K562 (cell line): ENCODE measurements around the gene LAMB1. TPM values are rescaled to one million over a fixed set of nuclear protein-coding genes. Genes with fewer than 3 reads are reported as not detected.

ENCODE experiments used
- ATAC-seq: fragments of 200-7000 bp; cut with Tn5 transposase; 3 replicates; pipeline ENCODE4 v1.9.1; 2020; ENCODE audit warnings: moderate library complexity
- BruUV-seq: library from RNA; stranded (reverse); fragments of 400-500 nt; replicated peaks from 2 replicates; lab custom pipeline; 2021; lab: Mats Ljungman, UMichigan
- CTCF ChIA-PET: fragments of 300-600 bp; formaldehyde crosslinking; extraction: SDS; loops from one replicate; lab custom pipeline; 2021; ENCODE audit warnings: low intra/inter-chr PET ratio; lab: Yijun Ruan, JAX
- POLR2A ChIA-PET: fragments of 300-600, 350-650 bp; sonication (Branson Sonifier 250); formaldehyde crosslinking; extraction: SDS; loops from one replicate; lab custom pipeline; 2021; ENCODE audit warnings: antibody characterized with exemption, inconsistent platforms; lab: Yijun Ruan, JAX
- DNase-seq, 4 experiments: peaks; one replicate each; pipeline versions ENCODE4 v3.0.0 to v3.0.0-alpha.2; 2011 to 2018; ENCODE audit warnings: low spot score in 3 of 4, mixed read lengths in 3 of 4; ENCODE audit errors: extremely low read depth in 1 of 4
- FAIRE-seq: peaks from 2 replicates; lab custom pipeline; 2011; peaks lifted over from hg19 to GRCh38; lab: Jason Lieb, UNC
- H2AFZ ChIP-seq: 2 replicates; pipeline ENCODE4 v1.6.0; 2011; ENCODE audit warnings: low read depth, low read length, control low read depth, inconsistent platforms
- H3K27ac ChIP-seq: fragments of 200-600 bp; 3 replicates; pipeline ENCODE4 v1.8.0; 2011; ENCODE audit warnings: low read depth, mild to moderate bottlenecking, control low read depth, inconsistent platforms, low read length, moderate library complexity, mixed read lengths; ENCODE audit errors: extremely low read depth
- H3K27me3 ChIP-seq, 2 experiments: fragments of 300-600 bp in 1 of 2; 2 replicates in 1 of 2; 3 replicates in 1 of 2; pipeline versions ENCODE4 v1.6.0 to v1.8.0; 2011; ENCODE audit warnings: inconsistent platforms in 2 of 2, low read length in 2 of 2, mild to moderate bottlenecking in 1 of 2, mixed read lengths in 1 of 2, moderate library complexity in 1 of 2; ENCODE audit not compliant: control insufficient read depth in 2 of 2, insufficient read depth in 2 of 2
- H3K36me3 ChIP-seq: fragments of 300-600 bp; 3 replicates; pipeline ENCODE4 v1.8.0; 2011; ENCODE audit warnings: mild to moderate bottlenecking, low read length, inconsistent platforms; ENCODE audit not compliant: control insufficient read depth, insufficient read depth
- H3K4me1 ChIP-seq, 2 experiments: fragments of 200-600 bp in 1 of 2; replicated peaks in 1 of 2; 2 replicates in 1 of 2; 3 replicates in 1 of 2; pipeline versions ENCODE4 v1.5.1 to v1.8.0; 2011; ENCODE audit warnings: inconsistent platforms in 2 of 2, low read length in 2 of 2, mild to moderate bottlenecking in 1 of 2, mixed read lengths in 1 of 2, moderate library complexity in 1 of 2; ENCODE audit not compliant: control insufficient read depth in 2 of 2, insufficient read depth in 2 of 2
- H3K4me2 ChIP-seq: 2 replicates; pipeline ENCODE4 v1.6.1; 2011; ENCODE audit warnings: low read length, control low read depth, inconsistent platforms, mixed read lengths; ENCODE audit not compliant: insufficient read depth
- H3K4me3 ChIP-seq: fragments of 200-600 bp; sonication (generic), shearing (Covaris generic); 2 replicates; pipeline ENCODE4 v1.5.1; 2016; ENCODE audit warnings: control low read depth, inconsistent platforms
- H3K79me2 ChIP-seq: fragments of 200-600 bp; 3 replicates; pipeline ENCODE4 v1.8.0; 2011; ENCODE audit warnings: low read length, inconsistent platforms; ENCODE audit not compliant: control insufficient read depth, insufficient read depth
- H3K9ac ChIP-seq, 2 experiments: 2 replicates each; pipeline versions ENCODE4 v1.6.0 to v1.6.1; 2011; ENCODE audit warnings: low read depth in 2 of 2, low read length in 2 of 2, control low read depth in 1 of 2, inconsistent platforms in 1 of 2, mild to moderate bottlenecking in 1 of 2, mixed read lengths in 1 of 2; ENCODE audit not compliant: insufficient read depth in 1 of 2
- H3K9me1 ChIP-seq: one replicate; pipeline ENCODE4 v1.6.0; 2011; ENCODE audit warnings: inconsistent platforms, mild to moderate bottlenecking, low read length, moderate library complexity; ENCODE audit not compliant: control insufficient read depth, insufficient read depth
- H3K9me3 ChIP-seq: replicated peaks from 2 replicates; pipeline ENCODE4 v1.5.1; 2011; ENCODE audit warnings: low read depth, low read length, inconsistent platforms; ENCODE audit not compliant: control insufficient read depth, insufficient read depth
- H4K20me1 ChIP-seq: replicated peaks from 2 replicates; pipeline ENCODE4 v1.6.1; 2011; ENCODE audit warnings: low read length, inconsistent platforms, mixed read lengths; ENCODE audit not compliant: control insufficient read depth, insufficient read depth
- CBX3 ChIP-seq, 2 experiments: IDR thresholded peaks; 1 replicate in 1 of 2; 2 replicates in 1 of 2; pipeline ENCODE4 v1.6.1; 2012; ENCODE audit warnings: inconsistent platforms in 2 of 2, low read length in 2 of 2, borderline replicate concordance in 1 of 2, control low read depth in 1 of 2
- DPF2 ChIP-seq: fragments of 450-650 bp; IDR thresholded peaks from 2 replicates; pipeline ENCODE4 v1.6.1; 2016
- E2F5 ChIP-seq: sonication (generic); formaldehyde crosslinking; IDR thresholded peaks from 2 replicates; pipeline ENCODE4 v1.8.0; 2022; ENCODE audit warnings: mild to moderate bottlenecking, missing genetic modification reagents
- ELF4 ChIP-seq: fragments of 450-650 bp; formaldehyde crosslinking; IDR thresholded peaks from 2 replicates; pipeline ENCODE4 v1.4.0; 2022; ENCODE audit warnings: missing genetic modification characterization
- ETV6 ChIP-seq, 3 experiments: fragments of 150-350 bp in 1 of 3; sonication (generic) in 1 of 3; formaldehyde crosslinking in 1 of 3; IDR thresholded peaks; 2 replicates each; pipeline versions ENCODE4 v1.6.1 to v1.8.0; 2014 to 2022; ENCODE audit warnings: borderline replicate concordance in 2 of 3, low read depth in 2 of 3, antibody characterized with exemption in 1 of 3, low read length in 1 of 3, mild to moderate bottlenecking in 1 of 3, missing genetic modification reagents in 1 of 3
- GATAD2A ChIP-seq: fragments of 450-650 bp; IDR thresholded peaks from 2 replicates; pipeline ENCODE4 v1.6.1; 2017
- HDGF ChIP-seq: fragments of 450-650 bp; IDR thresholded peaks from 2 replicates; pipeline ENCODE4 v1.6.1; 2016
- MAFF ChIP-seq: IDR thresholded peaks from 2 replicates; pipeline ENCODE4 v1.6.1; 2012; ENCODE audit warnings: low read length, improper control_type of control experiment
- MBD2 ChIP-seq: sonication (generic); IDR thresholded peaks from 2 replicates; pipeline ENCODE4 v1.6.1; 2016; ENCODE audit warnings: low read depth, borderline replicate concordance
- NR2C1 ChIP-seq, 2 experiments: fragments of 450-650 bp; IDR thresholded peaks; 2 replicates each; pipeline ENCODE4 v1.6.1; 2017; ENCODE audit warnings: mild to moderate bottlenecking in 2 of 2, antibody characterized with exemption in 1 of 2, inconsistent platforms in 1 of 2, missing compliant biosample characterization in 1 of 2, missing genetic modification characterization in 1 of 2
- POLR3G ChIP-seq: IDR thresholded peaks from 2 replicates; pipeline ENCODE4 v1.6.1; 2011; ENCODE audit not compliant: insufficient read length, insufficient replicate concordance; ENCODE audit errors: extremely low read depth
- POU5F1 ChIP-seq: fragments of 150-350 bp; IDR thresholded peaks from 2 replicates; pipeline ENCODE4 v1.6.1; 2014; ENCODE audit warnings: borderline replicate concordance, low read length, low read depth, mild to moderate bottlenecking; ENCODE audit not compliant: partially characterized antibody
- SP2 ChIP-seq: IDR thresholded peaks from 2 replicates; pipeline ENCODE4 v1.6.1; 2011; ENCODE audit warnings: mild to moderate bottlenecking, low read depth, low read length, moderate library complexity; ENCODE audit not compliant: poor library complexity, severe bottlenecking; ENCODE audit errors: extremely low read depth
- ZBTB49 ChIP-seq: sonication (generic); formaldehyde crosslinking; IDR thresholded peaks from 2 replicates; pipeline ENCODE4 v1.8.0; 2022; ENCODE audit warnings: missing genetic modification reagents, mild to moderate bottlenecking, borderline replicate concordance
- ZNF436 ChIP-seq: fragments of 250-450, 450-650 bp; sonication (Bioruptor Pico); formaldehyde crosslinking; IDR thresholded peaks from 2 replicates; pipeline ENCODE4 v1.7.0; 2020; ENCODE audit warnings: mild to moderate bottlenecking
- WGBS: fragments of 100-300 bp; shearing (Covaris generic); methylation state at CpG from one replicate; pipeline ENCODE4 v1.1.6; 2016; ENCODE audit warnings: low coverage, mixed read lengths; ENCODE audit not compliant: insufficient coverage; ENCODE audit errors: missing lambda C conversion rate; 5-methylcytosine and 5-hydroxymethylcytosine counted together
- in situ Hi-C: fragments of 300-500 bp; cut with MboI; formaldehyde crosslinking; loops from 4 replicates; pipeline ENCODE4 v1.15.0; 2018; ENCODE audit warnings: inconsistent platforms, mixed read lengths
- intact Hi-C: fragments of 100-400 bp; cut with micrococcal nuclease; formaldehyde crosslinking; loops from 2 replicates; pipeline ENCODE4 v1.14.2; 2022
- polyA plus RNA-seq, 8 experiments: library from polyadenylated mRNA; depleted of rRNA in 4 of 8; stranded (reverse) in 5 of 8; unstranded in 3 of 8; fragments of >200 nt; fragmentation: Nextera tagmentation in 2 of 8; fragmentation: Illumina TruSeq in 1 of 8; extraction: Ambion mirVana in 2 of 8; extraction: Trizol in 1 of 8; gene quantifications; 2 replicates each; pipeline versions ENCODE4 v1.2.1 to v1.2.3, GENCODE V29; 2011 to 2014; ENCODE audit warnings: inconsistent platforms in 1 of 8, missing spikeins in 1 of 8
- total RNA-seq, 7 experiments: library from RNA; depleted of rRNA in 6 of 7; stranded (reverse); fragments of >200 nt in 6 of 7; fragmentation: Illumina TruSeq in 2 of 7; extraction: Trizol in 2 of 7; gene quantifications; 2 replicates each; pipeline versions ENCODE4 v1.2.1 to v1.2.3, GENCODE V29; 2011 to 2021; ENCODE audit warnings: low replicate concordance in 1 of 7

LAMB1 gene
- total and polyA plus RNA-seq, 9 of the 15 experiments (the other 6 are each of a cell fraction or from before 2014, with no cell fraction given), result 6.0 to 17.7 (median 12.3) TPM

- H3K27ac ChIP-seq, result no peak overlapping the region
- intact Hi-C loops (loop anchor here (2.0 kb wide), 1 partner anchor 27 kb away; no protein-coding TSS in a partner anchor), in situ Hi-C loops (no loop called here)
- ATAC-seq (no peak), DNase-seq (no peak), FAIRE-seq (no peak)
- H3K4me1 ChIP-seq, result peaks cover 10 to 19% of the 10 kb centered on the region in 2 experiments
- no peak overlapping the region for H3K9ac ChIP-seq
- H4K20me1 ChIP-seq, result no peaks in the 10 kb centered on the region
- CTCF ChIA-PET, result no interaction called here
- no peaks in the 10 kb centered on the region for H3K9me1 ChIP-seq
- H3K9me3 ChIP-seq, result no peaks in the 10 kb centered on the region
- no peaks in the 10 kb centered on the region for H3K36me3 ChIP-seq
- no peak overlapping the region for H3K4me2 ChIP-seq
- no peak overlapping the region for H2AFZ ChIP-seq
- no peak for TF ChIP-seq GATAD2A
- TF ChIP-seq DPF2, result no peak
- TF ChIP-seq ZBTB49 (CRISPR knock-in tag), result no peak
- no peak for TF ChIP-seq NR2C1 (IDR thresholded peaks at IDR 0.05)
- no peak for TF ChIP-seq NR2C1 (tag; IDR thresholded peaks at IDR 0.05)
- no peak for TF ChIP-seq POLR3G
- no peak for TF ChIP-seq ETV6 (IDR thresholded peaks at IDR 0.05; ENCODE audit: borderline replicate concordance in 1 of 2, low read depth in 2 of 2, low read length in 1 of 2)
- TF ChIP-seq ETV6 (CRISPR knock-in tag; IDR thresholded peaks at IDR 0.05; ENCODE audit: borderline replicate concordance), result no peak
- no peak for TF ChIP-seq POU5F1
- no peak for TF ChIP-seq MBD2
- TF ChIP-seq MAFF, result no peak
- TF ChIP-seq E2F5 (CRISPR knock-in tag), result no peak
- no peak for TF ChIP-seq HDGF
- TF ChIP-seq SP2, result no peak
- no peak for TF ChIP-seq CBX3 (IDR thresholded peaks at IDR 0.05; ENCODE audit: borderline replicate concordance in 1 of 2, low read length in 2 of 2)
- no peak for TF ChIP-seq ZNF436
- TF ChIP-seq ELF4 (CRISPR knock-in tag), result no peak
- H3K79me2 ChIP-seq, result no peaks in the 10 kb centered on the region
- POLR2A ChIA-PET, result no interaction called here
- no peak overlapping the region for H3K4me3 ChIP-seq
- peaks cover 0 to 4% of the 10 kb centered on the region in 2 experiments; a peak in 2 of 5 replicates for H3K27me3 ChIP-seq
- BruUV-seq, result no TSS peak
- WGBS, result 55% methylated on average over 4 of the region's 4 CpGs
Observed at GRCh38 chr7:108008240-108008639, 5.3 kb upstream of the LAMB1 start.
